ENCODE measurements around the gene MORN4. TPM values are rescaled to one million over a fixed set of nuclear protein-coding genes. Genes with fewer than 3 reads are reported as not detected.

Gene MORN4
- total RNA-seq, 5 donors from 2014 or later (not counting 1 experiment from before 2014, with no cell fraction given) = 0.84 to 4.4 (median 1.5) TPM

- H3K27ac Mint-ChIP-seq = no peak overlapping the region
- ATAC-seq (replicated peaks in 1 of 4) (no peak), DNase-seq (no peak)
- Histone ChIP-seq H3K4me3 (ENCODE audit: control insufficient read depth in 1 of 2, extremely low read depth in 1 of 2, low read length in 1 of 2) (no peak overlapping the region), H3K27me3 (replicated peaks in 1 of 2; ENCODE audit: control insufficient read depth in 2 of 2, extremely low read depth in 1 of 2, insufficient read depth in 2 of 2, low read length in 1 of 2) (peaks cover 0 to 5% of the 10 kb centered on the region in 2 experiments), H3K36me3 (ENCODE audit: control insufficient read depth in 2 of 2, extremely low read depth in 1 of 2, insufficient read depth in 1 of 2, low read length in 1 of 2) (no peaks in the 10 kb centered on the region), H3K27ac (ENCODE audit: low read length) (no peak overlapping the region), H3K4me1 (ENCODE audit: control insufficient read depth in 1 of 2, extremely low read depth in 1 of 2, insufficient read depth in 2 of 2, low read length in 2 of 2) (no peaks in the 10 kb centered on the region), H3K9me3 (no peaks in the 10 kb centered on the region)
- no CpG with 5 or more reads among the region's 2 CpGs for WGBS (ENCODE audit: insufficient coverage)
- H3K4me3 Mint-ChIP-seq = no peak overlapping the region
- no peaks in the 10 kb centered on the region for H3K4me1 Mint-ChIP-seq
- H3K9me3 Mint-ChIP-seq = no peaks in the 10 kb centered on the region
- ChIA-PET CTCF (no interaction called here), POLR2A (no interaction called here)
- H3K27me3 Mint-ChIP-seq = no peaks in the 10 kb centered on the region
- H3K36me3 Mint-ChIP-seq = no peaks in the 10 kb centered on the region
Observed at GRCh38 chr10:97597778-97598177, 35.5 kb downstream of the MORN4 start.

- ATAC-seq (replicated peaks in 1 of 4) (no peak), DNase-seq (no peak)
- Mint-ChIP-seq H3K4me1 (no peaks in the 10 kb centered on the region), H3K27me3 (no peaks in the 10 kb centered on the region), H3K27ac (no peak overlapping the region), H3K9me3 (no peaks in the 10 kb centered on the region), H3K36me3 (no peaks in the 10 kb centered on the region), H3K4me3 (no peak overlapping the region)
- WGBS (ENCODE audit: insufficient coverage) = 80% methylated on average over 6 of the region's 10 CpGs
- Histone ChIP-seq H3K27ac (ENCODE audit: low read length) (no peak overlapping the region), H3K4me1 (ENCODE audit: control insufficient read depth in 1 of 2, extremely low read depth in 1 of 2, insufficient read depth in 2 of 2, low read length in 2 of 2) (no peaks in the 10 kb centered on the region), H3K27me3 (replicated peaks in 1 of 2; ENCODE audit: control insufficient read depth in 2 of 2, extremely low read depth in 1 of 2, insufficient read depth in 2 of 2, low read length in 1 of 2) (peaks cover 0 to 5% of the 10 kb centered on the region in 2 experiments), H3K9me3 (no peaks in the 10 kb centered on the region), H3K4me3 (ENCODE audit: control insufficient read depth in 1 of 2, extremely low read depth in 1 of 2, low read length in 1 of 2) (no peak overlapping the region), H3K36me3 (ENCODE audit: control insufficient read depth in 2 of 2, extremely low read depth in 1 of 2, insufficient read depth in 1 of 2, low read length in 1 of 2) (no peaks in the 10 kb centered on the region)
- ChIA-PET CTCF (interaction anchor here in 1 of 2 donors (0.7 kb wide), 1 partner anchor 69 kb away, joined by 3 read pairs; no protein-coding TSS in a partner anchor), POLR2A (no interaction called here)
Observed at GRCh38 chr10:97596101-97597082, 36.9 kb downstream of the MORN4 start.

- no peaks in the 10 kb centered on the region for H3K27me3 Mint-ChIP-seq
- ChIA-PET CTCF (no interaction called here), POLR2A (no interaction called here)
- whole genome bisulfite sequencing (ENCODE audit: insufficient coverage) = 90% methylated on average over 2 of the region's 4 CpGs
- no peak for ATAC-seq (replicated peaks in 1 of 4)
- no peaks in the 10 kb centered on the region for H3K9me3 Mint-ChIP-seq
- no peak overlapping the region for H3K27ac Mint-ChIP-seq
- H3K27me3 ChIP-seq (replicated peaks in 1 of 2; ENCODE audit: control insufficient read depth in 2 of 2, extremely low read depth in 1 of 2, insufficient read depth in 2 of 2, low read length in 1 of 2) = peaks cover 0 to 5% of the 10 kb centered on the region in 2 experiments
- no peak overlapping the region for H3K4me3 Mint-ChIP-seq
- H3K4me1 Mint-ChIP-seq = peaks cover 0 to 5% (median 0%) of the 10 kb centered on the region in 3 donors
- DNase-seq = no peak
- H3K4me3 ChIP-seq (ENCODE audit: control insufficient read depth in 1 of 2, extremely low read depth in 1 of 2, low read length in 1 of 2) = no peak overlapping the region
- H3K4me1 ChIP-seq (ENCODE audit: control insufficient read depth in 1 of 2, extremely low read depth in 1 of 2, insufficient read depth in 2 of 2, low read length in 2 of 2) = peaks cover 0 to 12% of the 10 kb centered on the region in 2 experiments
- H3K9me3 ChIP-seq = no peaks in the 10 kb centered on the region
- H3K36me3 ChIP-seq (ENCODE audit: control insufficient read depth in 2 of 2, extremely low read depth in 1 of 2, insufficient read depth in 1 of 2, low read length in 1 of 2) = no peaks in the 10 kb centered on the region
- no peak overlapping the region for H3K27ac ChIP-seq (ENCODE audit: low read length)
- no peaks in the 10 kb centered on the region for H3K36me3 Mint-ChIP-seq
Observed at GRCh38 chr10:97593421-97593820, 39.9 kb downstream of the MORN4 start.

- Histone ChIP-seq H3K9me3 (no peaks in the 10 kb centered on the region), H3K4me3 (ENCODE audit: control insufficient read depth in 1 of 2, extremely low read depth in 1 of 2, low read length in 1 of 2) (no peak overlapping the region), H3K36me3 (ENCODE audit: control insufficient read depth in 2 of 2, extremely low read depth in 1 of 2, insufficient read depth in 1 of 2, low read length in 1 of 2) (no peaks in the 10 kb centered on the region), H3K27ac (ENCODE audit: low read length) (no peak overlapping the region), H3K4me1 (ENCODE audit: control insufficient read depth in 1 of 2, extremely low read depth in 1 of 2, insufficient read depth in 2 of 2, low read length in 2 of 2) (peaks cover 0 to 12% of the 10 kb centered on the region in 2 experiments), H3K27me3 (replicated peaks in 1 of 2; ENCODE audit: control insufficient read depth in 2 of 2, extremely low read depth in 1 of 2, insufficient read depth in 2 of 2, low read length in 1 of 2) (peaks cover 0 to 5% of the 10 kb centered on the region in 2 experiments)
- Mint-ChIP-seq H3K9me3 (no peaks in the 10 kb centered on the region), H3K27me3 (no peaks in the 10 kb centered on the region), H3K4me1 (peaks cover 0 to 5% (median 0%) of the 10 kb centered on the region in 3 donors), H3K4me3 (no peak overlapping the region), H3K36me3 (no peaks in the 10 kb centered on the region), H3K27ac (no peak overlapping the region)
- DNase-seq (no peak), ATAC-seq (replicated peaks in 1 of 4) (no peak)
- ChIA-PET POLR2A (no interaction called here), CTCF (interaction anchor here in 1 of 2 donors (0.7 kb wide), 1 partner anchor 15 kb away, joined by 3 read pairs; no protein-coding TSS in a partner anchor)
- WGBS (ENCODE audit: insufficient coverage) = 100% methylated on average over 1 of the region's 5 CpGs
Observed at GRCh38 chr10:97590748-97591495, 42.4 kb downstream of the MORN4 start.

GRCh38 chr10:97590082-97590747 lies 43.1 kb downstream of the MORN4 start:
- POLR2A ChIA-PET = no interaction called here
- Histone ChIP-seq H3K4me1 (ENCODE audit: control insufficient read depth in 1 of 2, extremely low read depth in 1 of 2, insufficient read depth in 2 of 2, low read length in 2 of 2) (peaks cover 0 to 12% of the 10 kb centered on the region in 2 experiments), H3K36me3 (ENCODE audit: control insufficient read depth in 2 of 2, extremely low read depth in 1 of 2, insufficient read depth in 1 of 2, low read length in 1 of 2) (no peaks in the 10 kb centered on the region), H3K27ac (ENCODE audit: low read length) (no peak overlapping the region), H3K27me3 (replicated peaks in 1 of 2; ENCODE audit: control insufficient read depth in 2 of 2, extremely low read depth in 1 of 2, insufficient read depth in 2 of 2, low read length in 1 of 2) (peaks cover 0 to 3% of the 10 kb centered on the region in 2 experiments), H3K9me3 (no peaks in the 10 kb centered on the region), H3K4me3 (ENCODE audit: control insufficient read depth in 1 of 2, extremely low read depth in 1 of 2, low read length in 1 of 2) (no peak overlapping the region)
- peak in 7 of 35 experiments; percentile 5 to 30 (median 16) for DNase-seq
- ATAC-seq (replicated peaks in 1 of 4) = no peak
- Mint-ChIP-seq H3K9me3 (no peaks in the 10 kb centered on the region), H3K27me3 (no peaks in the 10 kb centered on the region), H3K36me3 (no peaks in the 10 kb centered on the region), H3K4me1 (peaks cover 0 to 5% (median 0%) of the 10 kb centered on the region in 3 donors), H3K27ac (no peak overlapping the region), H3K4me3 (no peak overlapping the region)
- WGBS (ENCODE audit: insufficient coverage) = 76% methylated on average over 10 of the region's 15 CpGs
- CTCF ChIA-PET = no interaction called here

GRCh38 chr10:97589479-97589878 lies 43.8 kb downstream of the MORN4 start, which contains the start of gene C10orf62:
Gene C10orf62, plus strand, starts transcription at chr10:97589721. Its CDS starts 177 bp downstream, at chr10:97589898.
- no peaks in the 10 kb centered on the region for H3K27me3 Mint-ChIP-seq
- H3K4me3 Mint-ChIP-seq = no peak within 1 kb of the TSS
- Histone ChIP-seq H3K4me1 (ENCODE audit: control insufficient read depth in 1 of 2, extremely low read depth in 1 of 2, insufficient read depth in 2 of 2, low read length in 2 of 2) (peaks cover 0 to 12% of the 10 kb centered on the region in 2 experiments), H3K27me3 (replicated peaks in 1 of 2; ENCODE audit: control insufficient read depth in 2 of 2, extremely low read depth in 1 of 2, insufficient read depth in 2 of 2, low read length in 1 of 2) (peaks cover 0 to 3% of the 10 kb centered on the region in 2 experiments), H3K36me3 (ENCODE audit: control insufficient read depth in 2 of 2, extremely low read depth in 1 of 2, insufficient read depth in 1 of 2, low read length in 1 of 2) (no peaks in the 10 kb centered on the region), H3K4me3 (ENCODE audit: control insufficient read depth in 1 of 2, extremely low read depth in 1 of 2, low read length in 1 of 2) (no peak within 1 kb of the TSS), H3K9me3 (no peaks in the 10 kb centered on the region), H3K27ac (ENCODE audit: low read length) (no peak within 1 kb of the TSS)
- peaks cover 0 to 5% (median 0%) of the 10 kb centered on the region in 3 donors for H3K4me1 Mint-ChIP-seq
- POLR2A ChIA-PET = no interaction called here
- ATAC-seq (replicated peaks in 1 of 4) (no peak), DNase-seq (no peak)
- CTCF ChIA-PET = no interaction called here
- H3K9me3 Mint-ChIP-seq = no peaks in the 10 kb centered on the region
- WGBS (ENCODE audit: insufficient coverage) = no CpG with 5 or more reads among the region's 3 CpGs
- no peaks in the 10 kb centered on the region for H3K36me3 Mint-ChIP-seq
- no peak within 1 kb of the TSS for H3K27ac Mint-ChIP-seq
